Activated T-cell treated with anti-CD3 and anti-CD28 coated beads for 1 hour (primary cell): ENCODE data around the gene SCAPER.
"Not testable (repeated sequence)": the region's sequence is repeated elsewhere in the genome, so short reads cannot be mapped to it uniquely, and the experiment has no call there.

Experiments used
- DNase-seq: peaks from one replicate; pipeline ENCODE4 v3.0.0-alpha.2; 2020; ENCODE audit warnings: low read depth

Gene SCAPER

GRCh38 chr15:76320012-76320411 is 585.1 kb downstream of the SCAPER start:
- DNase-seq = no peak

- DNase-seq = no peak
Observed at GRCh38 chr15:76313731-76314130, 591.4 kb downstream of the SCAPER start.

- not testable (repeated sequence) for DNase-seq
Observed at GRCh38 chr15:76313175-76313567, 592.0 kb downstream of the SCAPER start.

- DNase-seq = no peak
Observed at GRCh38 chr15:76312540-76313174, 592.5 kb downstream of the SCAPER start.

GRCh38 chr15:76311100-76311953 is 593.8 kb downstream of the SCAPER start, which contains the start of gene ETFA:
TSS of gene ETFA (minus strand) at chr15:76311469. CDS start at chr15:76311388, 81 bp downstream.
- DNase-seq = peak; percentile 81

- no peak for DNase-seq
Observed at GRCh38 chr15:76310475-76311099, 594.6 kb downstream of the SCAPER start.

GRCh38 chr15:76309601-76310330 is 595.4 kb downstream of the SCAPER start:
- DNase-seq = no peak

GRCh38 chr15:76303909-76304308 is 601.2 kb downstream of the SCAPER start:
- DNase-seq = no peak

GRCh38 chr15:76299786-76300185 is 605.4 kb downstream of the SCAPER start:
- no peak for DNase-seq

- no peak for DNase-seq
Observed at GRCh38 chr15:76298986-76299385, 606.2 kb downstream of the SCAPER start.

GRCh38 chr15:76297951-76298350 is 607.2 kb downstream of the SCAPER start:
- not testable (repeated sequence) for DNase-seq
